ENCODE measurements around the gene C11orf65.

The C11orf65 gene

GRCh38 chr11:108369064-108369463 lies 98.3 kb downstream of the C11orf65 start:
- no peak for DNase-seq (ENCODE audit: low spot score)

DNA sequence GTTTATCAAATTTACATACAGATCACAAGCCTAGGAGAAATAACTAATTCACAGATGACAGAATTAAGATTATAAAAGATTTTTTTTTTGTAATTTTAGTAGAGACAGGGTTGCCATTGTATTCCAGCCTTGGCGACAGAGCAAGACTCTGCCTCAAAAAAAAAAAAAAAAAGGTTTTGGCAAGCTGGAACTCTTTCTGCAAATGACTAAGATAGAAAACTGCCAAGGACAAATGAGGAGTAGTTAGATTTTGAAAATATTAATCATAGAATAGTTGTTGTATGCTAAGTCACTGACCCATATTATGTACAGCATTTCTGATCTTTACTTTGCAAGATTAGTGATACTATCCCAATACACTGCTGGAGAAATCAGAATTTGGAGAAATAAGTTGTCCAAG lies 99.2 kb downstream of the C11orf65 start:
- no peak for DNase-seq (ENCODE audit: low spot score)

DNA sequence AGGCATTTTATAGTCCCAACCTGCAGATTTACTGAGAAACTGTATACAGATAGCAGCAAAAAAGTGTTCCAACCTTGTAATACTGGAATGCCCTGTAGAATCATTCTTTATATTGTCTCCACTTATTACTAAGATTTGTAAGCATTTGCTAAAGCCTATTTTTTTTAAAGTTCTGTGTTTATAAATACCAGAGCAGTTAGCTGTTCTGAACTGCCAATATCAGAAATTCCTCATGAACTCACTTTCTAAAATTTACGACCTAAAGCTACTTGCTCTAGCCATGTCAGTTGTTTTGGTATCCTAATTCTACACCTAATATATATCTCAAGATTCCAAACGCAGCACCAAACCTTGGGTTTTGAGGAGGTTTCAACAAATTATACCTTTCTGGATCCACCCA lies 103.2 kb downstream of the C11orf65 start:
- no peak for DNase-seq (ENCODE audit: low spot score)

- no peak for DNase-seq (ENCODE audit: low spot score)
Observed at GRCh38 chr11:108351468-108351867, 115.9 kb downstream of the C11orf65 start.

DNA sequence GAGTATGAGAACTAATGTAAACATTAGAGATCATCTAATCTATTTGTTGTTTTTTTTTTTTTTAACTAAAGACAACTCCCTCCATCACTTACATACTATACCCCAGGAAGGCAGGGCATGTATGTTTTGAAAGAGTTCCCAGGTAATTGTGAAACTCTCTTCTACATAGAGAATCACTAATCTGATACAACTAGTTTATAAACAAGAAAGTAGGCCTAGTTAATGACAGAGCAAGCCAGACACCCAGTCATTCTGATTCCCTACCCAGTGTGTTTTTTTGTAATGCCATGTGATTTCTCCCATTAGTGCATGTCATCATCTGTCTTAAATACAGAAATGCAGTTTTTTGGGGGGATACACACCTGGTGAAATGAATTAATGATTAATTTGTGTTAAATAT lies 120.9 kb downstream of the C11orf65 start:
- DNase-seq (ENCODE audit: low spot score), result no peak

DNA sequence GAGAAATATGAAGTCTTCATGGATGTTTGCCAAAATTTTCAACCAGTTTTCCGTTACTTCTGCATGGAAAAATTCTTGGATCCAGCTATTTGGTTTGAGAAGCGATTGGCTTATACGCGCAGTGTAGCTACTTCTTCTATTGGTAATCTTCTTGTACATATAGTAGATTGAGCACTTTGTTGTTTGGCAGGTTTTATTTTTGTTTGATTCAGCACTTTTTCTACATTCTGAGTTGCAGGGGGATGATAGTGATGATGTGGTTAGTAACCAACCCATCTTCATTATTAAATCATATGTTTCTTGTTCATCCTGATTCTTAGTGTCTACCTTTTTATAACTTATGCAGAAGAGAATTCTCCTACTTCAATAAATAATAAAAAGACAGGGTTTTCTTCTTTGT lies 121.6 kb downstream of the C11orf65 start:
- no peak for DNase-seq (ENCODE audit: low spot score)

DNA sequence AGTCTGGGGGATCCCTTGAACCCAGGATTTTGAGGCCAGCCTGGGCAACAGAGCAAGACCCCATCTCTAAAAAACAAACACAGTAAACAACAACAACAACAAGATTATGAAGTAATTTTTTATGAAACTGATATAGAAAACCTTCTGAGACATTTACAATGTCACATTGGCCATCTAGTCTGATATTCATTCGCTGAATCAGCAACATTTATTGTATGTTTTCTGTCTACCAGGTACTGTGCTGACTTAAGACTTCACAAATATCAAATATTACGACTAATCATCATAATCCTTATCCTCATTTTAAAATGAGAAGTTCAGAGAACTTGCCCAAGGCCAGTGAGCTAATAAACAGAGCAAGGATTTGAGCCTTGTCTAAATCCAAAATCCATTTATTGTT lies 123.6 kb downstream of the C11orf65 start:
- DNase-seq (ENCODE audit: low spot score), result no peak

GRCh38 chr11:108341654-108342053 lies 125.7 kb downstream of the C11orf65 start:
- DNase-seq (ENCODE audit: low spot score), result no peak

GRCh38 chr11:108340973-108341372 lies 126.4 kb downstream of the C11orf65 start:
- DNase-seq (ENCODE audit: low spot score), result no peak

DNA sequence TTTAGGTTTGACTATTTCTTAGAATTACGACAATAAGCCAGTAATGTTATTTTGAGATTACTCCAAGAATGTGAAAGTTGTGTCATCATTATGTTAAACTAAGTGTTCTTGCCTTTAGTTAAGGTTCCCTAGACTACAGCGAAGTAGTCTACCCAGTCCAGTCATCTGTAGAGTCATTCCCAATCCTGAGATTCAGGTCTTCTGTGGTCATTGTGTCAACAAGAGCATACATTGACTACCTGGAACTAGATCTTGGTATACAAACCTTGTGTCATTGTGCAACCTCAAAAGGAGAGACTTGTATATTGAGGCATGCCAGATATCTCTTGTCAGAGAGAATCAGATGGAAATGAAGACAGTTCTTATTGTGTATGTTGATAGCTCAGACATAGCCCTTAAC lies 128.6 kb downstream of the C11orf65 start:
- DNase-seq (ENCODE audit: low spot score), result no peak

DNA sequence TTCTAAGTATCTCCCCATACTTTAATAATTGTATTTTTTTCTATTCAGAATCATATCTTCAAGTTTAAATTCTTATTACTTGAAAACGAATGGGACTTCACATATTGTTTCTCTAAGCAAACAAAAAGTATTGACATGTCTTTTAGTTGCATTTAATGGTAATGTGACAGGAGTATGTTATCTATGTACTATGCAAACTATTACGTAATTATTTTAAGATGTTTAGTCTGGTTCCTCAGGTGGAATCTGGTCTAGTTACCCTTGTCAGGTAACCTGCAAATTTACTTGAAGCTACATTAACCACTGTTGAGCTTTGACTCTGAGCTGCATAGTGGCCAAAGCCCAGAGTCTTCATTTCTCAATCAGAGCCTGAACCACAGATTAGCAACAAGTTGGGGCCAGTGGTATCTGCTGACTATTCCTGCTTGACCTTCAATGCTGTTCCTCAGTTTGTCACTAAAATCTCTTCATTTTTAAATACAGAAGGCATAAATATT lies 133.9 kb downstream of the C11orf65 start:
- DNase-seq (ENCODE audit: low spot score), result no peak

Data from CD4-positive, alpha-beta T cell treated with Interleukin-2 at 100 ng/mL for 4 hours (primary cell).